PC-3 (cell line): Measurements from ENCODE around the gene DGLUCY. TPM values are rescaled to one million over a fixed set of nuclear protein-coding genes. Genes with fewer than 3 reads are reported as not detected.
"Not testable (repeated sequence)": the region's sequence is repeated elsewhere in the genome, so short reads cannot be mapped to it uniquely, and the experiment has no call there.

Experiments used
- ATAC-seq: fragments of 200-7000 bp; cut with Tn5 transposase; 2 replicates; pipeline ENCODE4 v1.9.1; 2020; ENCODE audit warnings: mild to moderate bottlenecking, moderate library complexity
- BruUV-seq: library from RNA; stranded (reverse); fragments of 400-500 nt; replicated peaks from 2 replicates; lab custom pipeline; 2021; lab: Mats Ljungman, UMichigan
- CTCF ChIA-PET: fragments of 300-600 bp; sonication (Branson Sonifier 250); formaldehyde crosslinking; loops from one replicate; lab custom pipeline; 2022; ENCODE audit warnings: antibody characterized with exemption; lab: Charles Lee
- POLR2A ChIA-PET: fragments of 300-600 bp; sonication (Branson Sonifier 250); formaldehyde crosslinking; loops from one replicate; lab custom pipeline; 2022; ENCODE audit warnings: antibody characterized with exemption; ENCODE audit not compliant: unreplicated experiment; lab: Charles Lee
- DNase-seq: peaks from one replicate; pipeline ENCODE4 v3.0.0-alpha.2; 2015
- H2AFZ ChIP-seq: fragments of 300-600 bp; sonication (generic); 2 replicates; pipeline ENCODE4 v1.6.0; 2016; ENCODE audit warnings: antibody characterized with exemption, low read length
- H3F3A ChIP-seq: fragments of 300-600 bp; sonication (generic); one replicate; pipeline ENCODE4 v1.6.0; 2017; ENCODE audit warnings: antibody characterized with exemption, low read length, control low read depth, mild to moderate bottlenecking; ENCODE audit not compliant: unreplicated experiment
- H3K27ac ChIP-seq: fragments of 300-600 bp; sonication (generic); 2 replicates; pipeline ENCODE4 v1.5.1; 2016; ENCODE audit warnings: mild to moderate bottlenecking, low read length
- H3K27me3 ChIP-seq: fragments of 300-600 bp; sonication (generic); 2 replicates; pipeline ENCODE4 v1.6.1; 2016; ENCODE audit warnings: low read length, mixed read lengths
- H3K36me3 ChIP-seq: fragments of 300-600 bp; sonication (generic); 2 replicates; pipeline ENCODE4 v1.6.1; 2016; ENCODE audit warnings: low read depth, mixed run types, low read length, mixed read lengths
- H3K4me1 ChIP-seq: fragments of 300-600 bp; sonication (generic); 2 replicates; pipeline ENCODE4 v1.5.1; 2016; ENCODE audit warnings: low read length; ENCODE audit not compliant: insufficient read depth
- H3K4me2 ChIP-seq: fragments of 300-600 bp; sonication (generic); 2 replicates; pipeline ENCODE4 v1.6.0; 2016; ENCODE audit warnings: low read length
- H3K4me3 ChIP-seq: fragments of 300-600 bp; sonication (generic); 2 replicates; pipeline ENCODE4 v1.5.1; 2016; ENCODE audit warnings: mild to moderate bottlenecking, low read length, mixed read lengths
- H3K79me2 ChIP-seq: fragments of 300-600 bp; sonication (generic); 2 replicates; pipeline ENCODE4 v1.6.1; 2017; ENCODE audit warnings: low read length, mixed read lengths
- H3K9ac ChIP-seq: fragments of 300-600 bp; sonication (generic); 2 replicates; pipeline ENCODE4 v1.6.0; 2016; ENCODE audit warnings: mild to moderate bottlenecking, low read length
- H3K9me2 ChIP-seq: fragments of 300-600 bp; sonication (generic); replicated peaks from 2 replicates; pipeline ENCODE4 v1.6.1; 2016; ENCODE audit warnings: mixed run types, low read length, mixed read lengths
- H3K9me3 ChIP-seq: fragments of 300-600 bp; sonication (generic); 2 replicates; pipeline ENCODE4 v1.6.1; 2016; ENCODE audit warnings: low read length, mixed read lengths
- H4K20me1 ChIP-seq: fragments of 300-600 bp; sonication (generic); 2 replicates; pipeline ENCODE4 v1.6.1; 2016; ENCODE audit warnings: low read length, mixed read lengths
- EZH2phosphoT487 ChIP-seq: fragments of 300-600 bp; sonication (generic); IDR thresholded peaks from 2 replicates; pipeline ENCODE4 v1.6.1; 2018; ENCODE audit warnings: mild to moderate bottlenecking, antibody characterized with exemption, low read length, borderline replicate concordance
- intact Hi-C: fragments of 100-400 bp; cut with micrococcal nuclease; formaldehyde crosslinking; loops from 2 replicates; pipeline ENCODE4 v1.9.0; 2023
- total RNA-seq: library from RNA; depleted of rRNA; stranded (reverse); fragments of >200 nt; gene quantifications from 2 replicates; pipeline ENCODE4 v1.2.3, GENCODE V29; 2014
- TF ChIP-seq, protein P1 (sequence below): fragments of 300-600 bp; sonication (generic); conservative IDR thresholded peaks from 2 replicates; pipeline ENCODE4 v1.5.1; 2017; ENCODE audit warnings: antibody characterized with exemption, low read depth, mild to moderate bottlenecking, low read length

DGLUCY gene
- total RNA-seq, 1 experiment from 2014 or later, result 0.84 TPM

DNA sequence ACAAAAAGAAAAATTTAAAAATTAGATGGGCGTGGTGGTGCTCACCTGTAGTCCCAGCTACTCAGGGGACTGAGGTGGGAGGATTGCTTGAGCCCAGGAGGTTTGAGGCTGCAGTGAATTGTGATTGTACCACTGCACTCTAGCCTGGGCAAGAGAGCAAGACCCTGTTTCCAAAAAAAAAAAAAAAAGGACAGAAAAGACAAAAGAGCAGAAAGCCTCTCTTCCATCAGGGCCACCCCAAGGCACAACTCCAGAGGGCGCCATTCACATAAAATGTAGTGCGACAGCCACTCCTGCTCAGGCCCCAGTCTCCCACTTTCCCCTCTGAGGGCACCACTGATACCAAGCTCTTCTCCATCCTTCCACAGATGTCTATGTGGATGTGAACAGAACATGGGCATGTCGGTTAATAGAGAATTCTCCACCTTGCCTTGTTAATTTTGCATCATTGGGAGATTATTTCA is 41.8 kb downstream of the DGLUCY start:
- H3K27ac ChIP-seq, result no peak overlapping the region
- no peaks in the 10 kb centered on the region for H3K36me3 ChIP-seq
- TF ChIP-seq, protein P1, sequence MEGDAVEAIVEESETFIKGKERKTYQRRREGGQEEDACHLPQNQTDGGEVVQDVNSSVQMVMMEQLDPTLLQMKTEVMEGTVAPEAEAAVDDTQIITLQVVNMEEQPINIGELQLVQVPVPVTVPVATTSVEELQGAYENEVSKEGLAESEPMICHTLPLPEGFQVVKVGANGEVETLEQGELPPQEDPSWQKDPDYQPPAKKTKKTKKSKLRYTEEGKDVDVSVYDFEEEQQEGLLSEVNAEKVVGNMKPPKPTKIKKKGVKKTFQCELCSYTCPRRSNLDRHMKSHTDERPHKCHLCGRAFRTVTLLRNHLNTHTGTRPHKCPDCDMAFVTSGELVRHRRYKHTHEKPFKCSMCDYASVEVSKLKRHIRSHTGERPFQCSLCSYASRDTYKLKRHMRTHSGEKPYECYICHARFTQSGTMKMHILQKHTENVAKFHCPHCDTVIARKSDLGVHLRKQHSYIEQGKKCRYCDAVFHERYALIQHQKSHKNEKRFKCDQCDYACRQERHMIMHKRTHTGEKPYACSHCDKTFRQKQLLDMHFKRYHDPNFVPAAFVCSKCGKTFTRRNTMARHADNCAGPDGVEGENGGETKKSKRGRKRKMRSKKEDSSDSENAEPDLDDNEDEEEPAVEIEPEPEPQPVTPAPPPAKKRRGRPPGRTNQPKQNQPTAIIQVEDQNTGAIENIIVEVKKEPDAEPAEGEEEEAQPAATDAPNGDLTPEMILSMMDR, result peak; percentile 32; the same call in 1 of the 2 replicates
- TF ChIP-seq EZH2phosphoT487, result no peak
- no peaks in the 10 kb centered on the region for H3K79me2 ChIP-seq
- no peak for DNase-seq
- POLR2A ChIA-PET, result no interaction called here
- H2AFZ ChIP-seq, result no peak overlapping the region
- no peaks in the 10 kb centered on the region for H3K9me3 ChIP-seq
- H3K9ac ChIP-seq, result no peak overlapping the region
- H4K20me1 ChIP-seq, result no peaks in the 10 kb centered on the region
- BruUV-seq, result no TSS peak
- peaks cover 10% of the 10 kb centered on the region for H3K4me1 ChIP-seq
- H3K27me3 ChIP-seq, result no peaks in the 10 kb centered on the region
- CTCF ChIA-PET, result interaction anchor here (0.6 kb wide), 1 partner anchor 737 kb away, joined by 3 read pairs; no protein-coding TSS in a partner anchor
- no peak overlapping the region for H3K4me2 ChIP-seq
- ATAC-seq, result no peak
- H3K4me3 ChIP-seq, result no peak overlapping the region
- intact Hi-C loops, result no loop called here
- no peaks in the 10 kb centered on the region for H3F3A ChIP-seq
- no peaks in the 10 kb centered on the region for H3K9me2 ChIP-seq

DNA sequence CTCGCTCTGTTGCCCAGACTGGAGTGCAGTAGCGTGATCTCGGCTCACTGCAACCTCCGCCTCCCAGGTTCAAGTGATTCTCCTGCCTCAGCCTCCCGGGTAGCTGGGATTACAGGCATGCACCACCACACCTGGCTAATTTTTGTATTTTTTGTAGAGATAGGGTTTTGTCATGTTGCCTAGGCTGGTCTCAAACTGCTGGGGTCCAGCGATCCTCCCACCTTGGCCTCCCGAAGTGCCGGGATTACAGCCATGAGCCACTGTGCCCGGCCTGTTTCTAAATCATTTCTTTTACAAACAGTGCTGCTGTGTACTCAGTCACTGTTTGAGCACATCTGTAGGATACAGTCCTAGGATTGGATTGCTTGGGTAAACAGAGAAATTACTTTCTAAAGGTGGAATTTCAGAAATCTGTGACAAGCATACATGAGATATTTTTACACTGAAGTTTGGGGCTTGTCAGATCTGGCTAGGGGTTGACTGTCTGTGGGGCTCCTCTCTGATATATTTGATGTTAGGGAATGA is 42.3 kb downstream of the DGLUCY start:
- H3K27me3 ChIP-seq, POLR2A ChIA-PET, intact Hi-C loops: not testable (repeated sequence)

DNA sequence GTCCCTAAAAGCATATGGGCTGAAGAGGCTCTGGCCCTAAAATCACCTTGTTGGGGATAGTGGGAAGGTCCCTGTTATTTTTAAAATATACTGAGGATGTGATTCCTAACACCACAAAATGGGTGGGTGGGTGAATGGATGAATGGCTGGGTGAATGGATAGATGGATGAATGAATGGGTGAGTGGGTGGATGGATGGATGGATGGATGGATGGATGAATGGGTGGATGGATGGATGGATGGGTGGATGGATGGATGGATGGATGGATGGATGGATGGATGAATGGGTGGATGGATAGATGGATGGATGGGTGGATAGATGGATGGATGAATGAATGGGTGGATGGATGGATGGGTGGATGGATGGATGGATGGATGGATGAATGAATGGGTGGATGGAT is 43.0 kb downstream of the DGLUCY start:
- POLR2A ChIA-PET, H2AFZ ChIP-seq, H3F3A ChIP-seq, H3K79me2 ChIP-seq, H3K4me1 ChIP-seq, H3K27ac ChIP-seq, H3K27me3 ChIP-seq, H3K9ac ChIP-seq, CTCF ChIA-PET, intact Hi-C loops, H3K9me3 ChIP-seq, BruUV-seq, DNase-seq, H3K9me2 ChIP-seq, H3K36me3 ChIP-seq, H4K20me1 ChIP-seq, ATAC-seq, H3K4me2 ChIP-seq, H3K4me3 ChIP-seq: not testable (repeated sequence)

More for the DNA sequence above, 42.3 kb downstream of the DGLUCY start:
- peak; percentile 48; the same call in 1 of the 2 replicates for ATAC-seq
- not testable (repeated sequence) for H3K9me2 ChIP-seq, H2AFZ ChIP-seq, H3K4me3 ChIP-seq, H4K20me1 ChIP-seq, H3K79me2 ChIP-seq, DNase-seq, H3K9ac ChIP-seq, H3F3A ChIP-seq, H3K27ac ChIP-seq, H3K36me3 ChIP-seq, H3K4me1 ChIP-seq, H3K4me2 ChIP-seq, BruUV-seq, H3K9me3 ChIP-seq
- CTCF ChIA-PET, result interaction anchor here (0.6 to 0.7 kb wide), 2 partner anchors 10 to 737 kb away, joined by 3 read pairs; no protein-coding TSS in a partner anchor
